ENCODE measurements around the gene VCAM1. TPM values are rescaled to one million over a fixed set of nuclear protein-coding genes. Genes with fewer than 3 reads are reported as not detected.

The VCAM1 gene
- total RNA-seq, 2 experiments from 2014 or later: not detected

- DNase-seq (ENCODE audit: low spot score): no peak
- Histone ChIP-seq H3K4me2 (ENCODE audit: low read length) (no peak overlapping the region), H4K20me1 (ENCODE audit: insufficient read depth, low read length) (no peaks in the 10 kb centered on the region), H3K9me3 (ENCODE audit: low read length) (no peaks in the 10 kb centered on the region), H3K4me1 (ENCODE audit: insufficient read depth, low read length, poor library complexity, severe bottlenecking) (no peaks in the 10 kb centered on the region), H3K79me2 (ENCODE audit: insufficient read depth, low read depth, low read length) (no peaks in the 10 kb centered on the region), H3K27ac (ENCODE audit: low read depth, low read length, poor library complexity, severe bottlenecking) (no peak overlapping the region), H3K4me3 (ENCODE audit: low read depth, low read length, poor library complexity, severe bottlenecking) (no peak overlapping the region), H2AFZ (ENCODE audit: low read length) (no peak overlapping the region), H3K36me3 (ENCODE audit: insufficient read depth, low read length) (no peaks in the 10 kb centered on the region), H3K9me2 (ENCODE audit: insufficient read depth, low read length) (no peaks in the 10 kb centered on the region)
- ChIA-PET CTCF (ENCODE audit: unreplicated experiment) (no interaction called here), POLR2A (no interaction called here)
- intact Hi-C loops (cut with micrococcal nuclease; ENCODE audit: unreplicated experiment): no loop called here
- no TSS peak for BruUV-seq (replicated peaks)
- TF ChIP-seq EZH2phosphoT487 (IDR thresholded peaks at IDR 0.05; ENCODE audit: borderline replicate concordance, low read depth, low read length) (no peak), CTCF (conservative IDR thresholded peaks at IDR 0.05; ENCODE audit: low read length) (no peak)
These were observed 41.0 kb downstream of the VCAM1 start for GRCh38 chr1:100760511-100760910.

GRCh38 chr1:100762461-100762860, 42.9 kb downstream of the VCAM1 start:
- no peaks in the 10 kb centered on the region for H3K9me2 ChIP-seq (ENCODE audit: insufficient read depth, low read length)
- no peak overlapping the region for H2AFZ ChIP-seq (ENCODE audit: low read length)
- H3K79me2 ChIP-seq (ENCODE audit: insufficient read depth, low read depth, low read length): no peaks in the 10 kb centered on the region
- H3K4me2 ChIP-seq (ENCODE audit: low read length): no peak overlapping the region
- no TSS peak for BruUV-seq (replicated peaks)
- H3K27ac ChIP-seq (ENCODE audit: low read depth, low read length, poor library complexity, severe bottlenecking): no peak overlapping the region
- TF ChIP-seq CTCF (conservative IDR thresholded peaks at IDR 0.05; ENCODE audit: low read length) (no peak), EZH2phosphoT487 (IDR thresholded peaks at IDR 0.05; ENCODE audit: borderline replicate concordance, low read depth, low read length) (no peak)
- intact Hi-C loops (cut with micrococcal nuclease; ENCODE audit: unreplicated experiment): no loop called here
- H3K4me3 ChIP-seq (ENCODE audit: low read depth, low read length, poor library complexity, severe bottlenecking): no peak overlapping the region
- ChIA-PET POLR2A (no interaction called here), CTCF (ENCODE audit: unreplicated experiment) (no interaction called here)
- no peaks in the 10 kb centered on the region for H3K36me3 ChIP-seq (ENCODE audit: insufficient read depth, low read length)
- no peak for DNase-seq (ENCODE audit: low spot score)
- H3K4me1 ChIP-seq (ENCODE audit: insufficient read depth, low read length, poor library complexity, severe bottlenecking): no peaks in the 10 kb centered on the region
- no peaks in the 10 kb centered on the region for H4K20me1 ChIP-seq (ENCODE audit: insufficient read depth, low read length)
- H3K9me3 ChIP-seq (ENCODE audit: low read length): no peaks in the 10 kb centered on the region

- Histone ChIP-seq H3K27ac (ENCODE audit: low read depth, low read length, poor library complexity, severe bottlenecking) (no peak overlapping the region), H3K79me2 (ENCODE audit: insufficient read depth, low read depth, low read length) (no peaks in the 10 kb centered on the region), H3K4me2 (ENCODE audit: low read length) (no peak overlapping the region), H2AFZ (ENCODE audit: low read length) (no peak overlapping the region), H3K4me3 (ENCODE audit: low read depth, low read length, poor library complexity, severe bottlenecking) (no peak overlapping the region), H3K9me3 (ENCODE audit: low read length) (no peaks in the 10 kb centered on the region), H4K20me1 (ENCODE audit: insufficient read depth, low read length) (no peaks in the 10 kb centered on the region), H3K9me2 (ENCODE audit: insufficient read depth, low read length) (no peaks in the 10 kb centered on the region), H3K36me3 (ENCODE audit: insufficient read depth, low read length) (no peaks in the 10 kb centered on the region), H3K4me1 (ENCODE audit: insufficient read depth, low read length, poor library complexity, severe bottlenecking) (no peaks in the 10 kb centered on the region)
- no peak for TF ChIP-seq EZH2phosphoT487 (IDR thresholded peaks at IDR 0.05; ENCODE audit: borderline replicate concordance, low read depth, low read length)
- no peak for TF ChIP-seq CTCF (conservative IDR thresholded peaks at IDR 0.05; ENCODE audit: low read length)
- no TSS peak for BruUV-seq (replicated peaks)
- ChIA-PET POLR2A (no interaction called here), CTCF (ENCODE audit: unreplicated experiment) (no interaction called here)
- no peak for DNase-seq (ENCODE audit: low spot score)
- intact Hi-C loops (cut with micrococcal nuclease; ENCODE audit: unreplicated experiment): no loop called here
These were observed 47.8 kb downstream of the VCAM1 start for GRCh38 chr1:100767176-100767890.

Data from OCI-LY7 (cell line).